Measurements from ENCODE around the gene SEC24C. TPM values are rescaled to one million over a fixed set of nuclear protein-coding genes. Genes with fewer than 3 reads are reported as not detected.

The SEC24C gene
- polyA plus RNA-seq, 1 of the 3 experiments (the other 2 are of a cell fraction) = 73.6 TPM

- TF ChIP-seq GABPA (IDR thresholded peaks at IDR 0.05; ENCODE audit: low read depth) = peak; percentile 90
- TF ChIP-seq IRF3 (IDR thresholded peaks at IDR 0.05; ENCODE audit: low read depth, low read length) = peak; percentile 15; the same call in 1 of the 2 replicates
- 0 out of 2 replicates have a peak, but pooled peaks have one; percentile 1 for TF ChIP-seq RFX5 (IDR thresholded peaks at IDR 0.05; ENCODE audit: low read length)
- TF ChIP-seq TEAD4 (IDR thresholded peaks at IDR 0.05; ENCODE audit: borderline replicate concordance, insufficient read depth) = no peak
- peak; percentile 65 for TF ChIP-seq CHD2 (IDR thresholded peaks at IDR 0.05; ENCODE audit: low read length, partially characterized antibody)
- TF ChIP-seq ELF1 (IDR thresholded peaks at IDR 0.05) = peak; percentile 89
- peak; percentile 78; the same call in 1 of the 2 replicates for TF ChIP-seq MAX (IDR thresholded peaks at IDR 0.05; ENCODE audit: low read depth)
- peak; percentile 48 for TF ChIP-seq POLR2AphosphoS5 (IDR thresholded peaks at IDR 0.05; ENCODE audit: low read depth, low read length)
- TF ChIP-seq, protein P1, sequence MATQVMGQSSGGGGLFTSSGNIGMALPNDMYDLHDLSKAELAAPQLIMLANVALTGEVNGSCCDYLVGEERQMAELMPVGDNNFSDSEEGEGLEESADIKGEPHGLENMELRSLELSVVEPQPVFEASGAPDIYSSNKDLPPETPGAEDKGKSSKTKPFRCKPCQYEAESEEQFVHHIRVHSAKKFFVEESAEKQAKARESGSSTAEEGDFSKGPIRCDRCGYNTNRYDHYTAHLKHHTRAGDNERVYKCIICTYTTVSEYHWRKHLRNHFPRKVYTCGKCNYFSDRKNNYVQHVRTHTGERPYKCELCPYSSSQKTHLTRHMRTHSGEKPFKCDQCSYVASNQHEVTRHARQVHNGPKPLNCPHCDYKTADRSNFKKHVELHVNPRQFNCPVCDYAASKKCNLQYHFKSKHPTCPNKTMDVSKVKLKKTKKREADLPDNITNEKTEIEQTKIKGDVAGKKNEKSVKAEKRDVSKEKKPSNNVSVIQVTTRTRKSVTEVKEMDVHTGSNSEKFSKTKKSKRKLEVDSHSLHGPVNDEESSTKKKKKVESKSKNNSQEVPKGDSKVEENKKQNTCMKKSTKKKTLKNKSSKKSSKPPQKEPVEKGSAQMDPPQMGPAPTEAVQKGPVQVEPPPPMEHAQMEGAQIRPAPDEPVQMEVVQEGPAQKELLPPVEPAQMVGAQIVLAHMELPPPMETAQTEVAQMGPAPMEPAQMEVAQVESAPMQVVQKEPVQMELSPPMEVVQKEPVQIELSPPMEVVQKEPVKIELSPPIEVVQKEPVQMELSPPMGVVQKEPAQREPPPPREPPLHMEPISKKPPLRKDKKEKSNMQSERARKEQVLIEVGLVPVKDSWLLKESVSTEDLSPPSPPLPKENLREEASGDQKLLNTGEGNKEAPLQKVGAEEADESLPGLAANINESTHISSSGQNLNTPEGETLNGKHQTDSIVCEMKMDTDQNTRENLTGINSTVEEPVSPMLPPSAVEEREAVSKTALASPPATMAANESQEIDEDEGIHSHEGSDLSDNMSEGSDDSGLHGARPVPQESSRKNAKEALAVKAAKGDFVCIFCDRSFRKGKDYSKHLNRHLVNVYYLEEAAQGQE (IDR thresholded peaks at IDR 0.05; ENCODE audit: low read depth, low read length) = 0 out of 2 replicates have a peak, but pooled peaks have one; percentile 50
- TF ChIP-seq RAD21 (IDR thresholded peaks at IDR 0.05; ENCODE audit: low read length) = no peak
Measured at GRCh38 chr10:73785211-73785720, 41.1 kb downstream of the SEC24C start, which contains the start of gene ZSWIM8 (continued).

DNA sequence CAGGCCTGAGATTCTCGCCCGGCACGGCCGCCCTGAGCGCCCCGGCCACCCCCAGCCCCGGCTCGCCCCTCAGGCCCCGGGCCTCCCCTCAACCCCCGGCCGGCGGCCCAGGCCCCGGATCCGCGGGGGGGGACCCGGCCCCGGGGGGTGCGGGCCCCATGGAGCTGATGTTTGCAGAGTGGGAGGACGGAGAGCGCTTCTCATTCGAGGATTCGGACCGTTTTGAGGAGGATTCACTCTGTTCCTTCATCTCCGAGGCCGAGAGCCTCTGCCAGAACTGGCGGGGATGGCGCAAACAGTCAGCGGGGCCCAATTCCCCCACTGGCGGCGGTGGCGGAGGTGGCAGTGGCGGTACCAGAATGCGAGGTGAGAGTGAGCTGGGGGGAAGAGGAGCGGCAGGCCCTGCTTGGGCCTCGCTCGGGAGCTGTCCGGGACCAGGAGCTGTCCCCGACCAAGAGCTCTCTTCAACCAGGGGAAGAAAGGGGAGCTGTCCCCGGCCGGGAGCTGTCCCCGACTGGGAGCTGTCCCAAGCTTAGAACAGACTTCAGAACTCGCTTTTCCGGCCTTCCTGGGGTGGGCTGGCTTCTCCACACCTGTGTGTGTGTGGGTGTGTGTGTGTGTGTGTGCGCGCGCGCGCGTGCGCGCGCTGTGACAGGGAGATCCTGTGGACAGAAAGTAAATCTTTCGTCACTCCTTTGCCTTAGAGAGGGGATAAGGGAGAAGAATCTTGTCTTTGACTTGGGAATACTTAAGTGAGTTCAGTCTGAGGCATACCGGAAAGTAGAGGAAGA lies 41.7 kb downstream of the SEC24C start:
- DNase-seq = peak; percentile 59
- Histone ChIP-seq H2AFZ (ENCODE audit: low read depth) (no peak overlapping the region; the same call in 1 of the 2 replicates), H3K27ac (ENCODE audit: low read depth in 2 of 2, low read length in 1 of 2) (peak overlapping the region; percentile 83 to 95), H3K9me2 (no peaks in the 10 kb centered on the region), H3K4me2 (peak overlapping the region; percentile 97), H3F3A (replicated peaks; ENCODE audit: insufficient read depth) (peaks cover 9% of the 10 kb centered on the region), H3K27me3 (ENCODE audit: insufficient read depth) (no peaks in the 10 kb centered on the region), H3K36me3 (replicated peaks in 1 of 2; ENCODE audit: control insufficient read depth in 1 of 2, insufficient read depth in 2 of 2, low read length in 1 of 2) (peaks cover 7 to 22% of the 10 kb centered on the region in 2 experiments), H3K4me1 (ENCODE audit: control insufficient read depth in 1 of 2, insufficient read depth in 2 of 2, low read depth in 1 of 2, low read length in 1 of 2) (peaks cover 0 to 22% of the 10 kb centered on the region in 2 experiments; a peak in 3 of 4 replicates), H4K20me1 (ENCODE audit: insufficient read depth) (peaks cover 26% of the 10 kb centered on the region), H3K9me3 (no peaks in the 10 kb centered on the region), H3K79me2 (ENCODE audit: insufficient read depth) (peaks cover 78% of the 10 kb centered on the region), H3K4me3 (ENCODE audit: low read depth in 2 of 2, low read length in 1 of 2) (peak overlapping the region; percentile 93 to 98), H3K9ac (peak overlapping the region; percentile 86)
- WGBS (ENCODE audit: low lambda C conversion rate) = 6% methylated on average over 6 of the region's 54 CpGs
- CTCF ChIA-PET = interaction anchor here (0.8 to 2.1 kb wide), 6 partner anchors 13 to 89 kb away, joined by 3 to 8 read pairs (median 4); partner anchors contain the start of gene CAMK2G
- POLR2A ChIA-PET = interaction anchor here (0.9 to 4.0 kb wide), 6 partner anchors 11 to 42 kb away, joined by 3 to 22 read pairs (median 4); partner anchors contain the start of gene SEC24C
- no peak for TF ChIP-seq USF1 (IDR thresholded peaks at IDR 0.05; ENCODE audit: borderline replicate concordance, low read depth)
- TF ChIP-seq FOXJ3 (CRISPR knock-in tag; IDR thresholded peaks at IDR 0.05) = no peak
- TF ChIP-seq, protein P2, sequence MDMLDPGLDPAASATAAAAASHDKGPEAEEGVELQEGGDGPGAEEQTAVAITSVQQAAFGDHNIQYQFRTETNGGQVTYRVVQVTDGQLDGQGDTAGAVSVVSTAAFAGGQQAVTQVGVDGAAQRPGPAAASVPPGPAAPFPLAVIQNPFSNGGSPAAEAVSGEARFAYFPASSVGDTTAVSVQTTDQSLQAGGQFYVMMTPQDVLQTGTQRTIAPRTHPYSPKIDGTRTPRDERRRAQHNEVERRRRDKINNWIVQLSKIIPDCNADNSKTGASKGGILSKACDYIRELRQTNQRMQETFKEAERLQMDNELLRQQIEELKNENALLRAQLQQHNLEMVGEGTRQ (IDR thresholded peaks at IDR 0.05; ENCODE audit: borderline replicate concordance, low read depth, low read length) = no peak
- no peak for TF ChIP-seq GABPA (IDR thresholded peaks at IDR 0.05; ENCODE audit: low read depth)
- TF ChIP-seq MEF2A (IDR thresholded peaks at IDR 0.05; ENCODE audit: borderline replicate concordance, low read depth) = no peak
- TF ChIP-seq ELF1 (IDR thresholded peaks at IDR 0.05) = no peak
- peak; percentile 43; the same call in 1 of the 2 replicates for TF ChIP-seq NRF1 (IDR thresholded peaks at IDR 0.05; ENCODE audit: low read depth, low read length)
- TF ChIP-seq GATA2 (CRISPR knock-in tag; IDR thresholded peaks at IDR 0.05) = no peak
- TF ChIP-seq EZH2phosphoT487 (IDR thresholded peaks at IDR 0.05; ENCODE audit: borderline replicate concordance, low read depth) = no peak
- TF ChIP-seq RCOR1 (IDR thresholded peaks at IDR 0.05; ENCODE audit: low read length) = no peak
- no peak for TF ChIP-seq JUND (IDR thresholded peaks at IDR 0.05)
- TF ChIP-seq TCF12 (IDR thresholded peaks at IDR 0.05) = no peak
- no peak for TF ChIP-seq POLR2AphosphoS5 (IDR thresholded peaks at IDR 0.05; ENCODE audit: low read depth, low read length)
- TF ChIP-seq RAD21 (IDR thresholded peaks at IDR 0.05; ENCODE audit: low read length) = no peak
- TF ChIP-seq TEAD4 (IDR thresholded peaks at IDR 0.05; ENCODE audit: borderline replicate concordance, insufficient read depth) = no peak
- TF ChIP-seq YY1 (IDR thresholded peaks at IDR 0.05; ENCODE audit: low read depth) = no peak
- TF ChIP-seq MXI1 (IDR thresholded peaks at IDR 0.05; ENCODE audit: low read depth, low read length) = peak; percentile 13; the same call in 1 of the 2 replicates
- TF ChIP-seq RFX5 (IDR thresholded peaks at IDR 0.05; ENCODE audit: low read length) = no peak
